ENCODE data around the gene RNF34. TPM values are rescaled to one million over a fixed set of nuclear protein-coding genes. Genes with fewer than 3 reads are reported as not detected.

Gene RNF34
- total RNA-seq, 1 experiment from 2014 or later, result 109 TPM

DNA sequence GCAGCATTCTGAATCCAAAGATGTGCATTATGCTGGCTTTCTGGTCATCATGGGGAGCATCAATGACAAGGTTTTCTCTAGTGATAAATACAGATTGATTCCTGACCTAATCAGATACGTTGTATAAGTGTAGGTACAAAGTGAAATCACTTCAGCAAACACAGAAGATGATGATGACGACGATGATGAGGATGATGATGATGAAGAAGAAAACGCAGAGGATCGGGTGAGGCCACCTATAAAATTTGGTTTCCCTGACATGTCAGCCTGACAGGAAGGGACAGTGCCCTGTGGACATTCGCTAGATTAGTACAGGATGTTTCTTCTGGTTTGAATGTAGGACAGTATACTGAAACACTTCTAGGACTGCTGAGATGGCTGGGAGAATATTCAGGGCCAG, 20.2 kb downstream of the RNF34 start:
- Histone ChIP-seq H3K4me1 (ENCODE audit: low read length) (peaks cover 9% of the 10 kb centered on the region), H3K79me2 (ENCODE audit: low read length) (peaks cover 42% of the 10 kb centered on the region), H3K9me2 (replicated peaks; ENCODE audit: insufficient read depth, low read length) (no peaks in the 10 kb centered on the region), H3K27ac (ENCODE audit: low read length) (no peak overlapping the region), H3K4me3 (ENCODE audit: low read length) (no peak overlapping the region), H3K9ac (ENCODE audit: low read length) (no peak overlapping the region), H3K36me3 (ENCODE audit: insufficient read depth, low read length) (peaks cover 81% of the 10 kb centered on the region), H4K20me1 (ENCODE audit: insufficient read depth, low read depth, low read length) (no peaks in the 10 kb centered on the region), H3K27me3 (ENCODE audit: low read length) (no peaks in the 10 kb centered on the region), H3K9me3 (ENCODE audit: low read length) (no peaks in the 10 kb centered on the region), H3K4me2 (ENCODE audit: low read depth, low read length, poor library complexity, severe bottlenecking) (no peak overlapping the region), H2AFZ (ENCODE audit: low read length) (no peak overlapping the region)
- no peak for DNase-seq

DNA sequence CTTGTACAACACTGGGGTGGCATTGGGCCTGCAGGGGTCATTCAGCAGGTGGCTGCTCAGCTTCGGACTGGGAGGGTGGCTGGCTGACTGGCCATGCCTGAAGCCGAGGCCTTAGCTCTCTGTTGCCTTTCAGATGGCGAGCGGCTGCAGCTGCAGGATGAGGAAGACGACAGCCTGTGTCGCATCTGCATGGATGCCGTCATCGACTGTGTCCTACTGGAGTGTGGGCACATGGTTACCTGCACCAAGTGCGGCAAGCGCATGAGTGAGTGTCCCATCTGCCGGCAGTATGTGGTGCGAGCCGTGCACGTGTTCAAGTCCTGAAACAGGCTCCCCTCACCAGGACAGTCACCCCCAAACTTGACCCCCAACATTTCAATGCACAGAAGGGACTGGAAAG, 23.3 kb downstream of the RNF34 start:
- peaks cover 78% of the 10 kb centered on the region for H3K36me3 ChIP-seq (ENCODE audit: insufficient read depth, low read length)

DNA sequence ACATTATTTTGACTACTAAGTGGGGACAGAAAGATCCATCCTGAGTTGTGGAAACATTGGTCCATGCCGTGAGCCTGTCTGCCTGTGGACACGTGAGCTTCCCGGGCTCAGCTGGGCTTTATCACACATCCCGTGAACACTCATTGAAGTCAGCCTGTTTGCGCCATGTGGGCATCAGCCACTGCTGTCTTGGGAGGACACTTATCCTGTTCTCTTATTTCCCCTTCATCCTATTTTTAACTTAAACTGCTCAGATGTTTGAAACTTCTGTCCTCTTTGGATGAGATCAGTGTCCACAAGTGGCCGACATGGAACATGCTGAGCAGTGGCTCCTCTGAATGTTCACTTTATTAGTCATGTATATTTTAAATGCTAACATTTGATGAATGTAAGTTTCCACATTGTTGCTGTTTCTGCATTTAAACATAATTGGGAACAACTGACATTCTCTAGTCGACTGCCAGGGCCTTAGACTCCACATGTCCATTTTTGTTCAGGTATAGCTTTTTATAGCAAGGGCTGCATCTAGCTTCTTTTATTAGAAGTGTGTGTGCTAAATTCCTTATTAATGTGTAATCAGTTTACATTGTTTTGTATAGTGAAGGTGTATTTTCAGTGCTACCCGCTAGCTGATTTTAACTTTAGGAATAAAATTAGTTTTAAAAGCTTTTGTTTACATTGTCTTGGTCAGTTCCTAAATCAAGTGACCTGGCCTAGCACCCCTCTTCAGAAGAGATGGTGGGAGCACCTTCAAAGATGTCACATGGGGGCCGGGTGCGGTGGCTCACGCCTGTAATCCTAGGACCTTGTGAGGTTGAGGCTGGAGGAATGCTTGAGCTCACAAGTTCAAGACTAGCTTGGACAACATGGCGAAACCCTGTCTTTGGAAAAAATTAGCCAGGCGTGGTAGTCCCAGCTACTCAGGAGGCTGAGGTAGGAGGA, 24.0 kb downstream of the RNF34 start:
- no peak overlapping the region for H3K4me2 ChIP-seq (ENCODE audit: low read depth, low read length, poor library complexity, severe bottlenecking)
- peaks cover 18% of the 10 kb centered on the region for H3K4me1 ChIP-seq (ENCODE audit: low read length)
- H3K27me3 ChIP-seq (ENCODE audit: low read length), result no peaks in the 10 kb centered on the region
- no peak for DNase-seq
- peaks cover 27% of the 10 kb centered on the region for H3K79me2 ChIP-seq (ENCODE audit: low read length)
- H3K36me3 ChIP-seq (ENCODE audit: insufficient read depth, low read length), result peaks cover 80% of the 10 kb centered on the region
- no peaks in the 10 kb centered on the region for H3K9me2 ChIP-seq (replicated peaks; ENCODE audit: insufficient read depth, low read length)
- H3K9me3 ChIP-seq (ENCODE audit: low read length), result no peaks in the 10 kb centered on the region
- H2AFZ ChIP-seq (ENCODE audit: low read length), result no peak overlapping the region
- H3K9ac ChIP-seq (ENCODE audit: low read length), result no peak overlapping the region
- 0 out of 2 replicates have a peak, but pooled peaks cover 3% of the 10 kb centered on the region for H4K20me1 ChIP-seq (ENCODE audit: insufficient read depth, low read depth, low read length)
- H3K27ac ChIP-seq (ENCODE audit: low read length), result peak overlapping the region; percentile 92; the same call in 1 of the 2 replicates
- no peak overlapping the region for H3K4me3 ChIP-seq (ENCODE audit: low read length)

More for the DNA sequence above, 23.3 kb downstream of the RNF34 start:
- H3K9me3 ChIP-seq (ENCODE audit: low read length), result no peaks in the 10 kb centered on the region
- no peaks in the 10 kb centered on the region for H3K9me2 ChIP-seq (replicated peaks; ENCODE audit: insufficient read depth, low read length)
- no peak for DNase-seq
- peaks cover 33% of the 10 kb centered on the region for H3K79me2 ChIP-seq (ENCODE audit: low read length)
- H4K20me1 ChIP-seq (ENCODE audit: insufficient read depth, low read depth, low read length), result 0 out of 2 replicates have a peak, but pooled peaks cover 3% of the 10 kb centered on the region
- H3K4me2 ChIP-seq (ENCODE audit: low read depth, low read length, poor library complexity, severe bottlenecking), result no peak overlapping the region
- H2AFZ ChIP-seq (ENCODE audit: low read length), result no peak overlapping the region
- peaks cover 18% of the 10 kb centered on the region for H3K4me1 ChIP-seq (ENCODE audit: low read length)
- H3K4me3 ChIP-seq (ENCODE audit: low read length), result no peak overlapping the region
- no peak overlapping the region for H3K27ac ChIP-seq (ENCODE audit: low read length)
- H3K27me3 ChIP-seq (ENCODE audit: low read length), result no peaks in the 10 kb centered on the region
- H3K9ac ChIP-seq (ENCODE audit: low read length), result no peak overlapping the region

DNA sequence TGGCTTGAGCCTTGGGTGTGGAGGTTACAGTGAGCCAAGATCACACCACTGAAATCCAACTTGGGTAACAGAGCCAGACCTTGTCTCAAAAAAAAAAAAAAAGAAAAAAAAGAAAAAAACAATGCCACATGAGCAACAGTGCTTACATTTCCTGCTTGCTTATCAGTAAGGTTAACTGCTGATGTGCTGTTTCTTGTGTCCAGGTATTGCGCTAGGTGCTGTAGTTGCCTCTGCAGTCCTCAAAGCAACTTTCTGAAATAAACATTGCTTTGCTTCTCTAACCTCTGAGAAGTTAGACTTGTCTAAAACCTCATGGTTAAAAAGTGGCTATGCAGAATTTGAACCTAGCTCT, 24.7 kb downstream of the RNF34 start:
- Histone ChIP-seq H2AFZ (ENCODE audit: low read length) (no peak overlapping the region), H3K9ac (ENCODE audit: low read length) (no peak overlapping the region), H3K4me1 (ENCODE audit: low read length) (peaks cover 18% of the 10 kb centered on the region), H3K36me3 (ENCODE audit: insufficient read depth, low read length) (peaks cover 81% of the 10 kb centered on the region), H3K27me3 (ENCODE audit: low read length) (no peaks in the 10 kb centered on the region), H3K4me2 (ENCODE audit: low read depth, low read length, poor library complexity, severe bottlenecking) (peak overlapping the region; percentile 11), H4K20me1 (ENCODE audit: insufficient read depth, low read depth, low read length) (0 out of 2 replicates have a peak, but pooled peaks cover 3% of the 10 kb centered on the region), H3K9me3 (ENCODE audit: low read length) (no peaks in the 10 kb centered on the region), H3K79me2 (ENCODE audit: low read length) (peaks cover 22% of the 10 kb centered on the region), H3K9me2 (replicated peaks; ENCODE audit: insufficient read depth, low read length) (no peaks in the 10 kb centered on the region), H3K27ac (ENCODE audit: low read length) (peak overlapping the region; percentile 92), H3K4me3 (ENCODE audit: low read length) (no peak overlapping the region; the same call in 1 of the 2 replicates)
- no peak for DNase-seq

DNA sequence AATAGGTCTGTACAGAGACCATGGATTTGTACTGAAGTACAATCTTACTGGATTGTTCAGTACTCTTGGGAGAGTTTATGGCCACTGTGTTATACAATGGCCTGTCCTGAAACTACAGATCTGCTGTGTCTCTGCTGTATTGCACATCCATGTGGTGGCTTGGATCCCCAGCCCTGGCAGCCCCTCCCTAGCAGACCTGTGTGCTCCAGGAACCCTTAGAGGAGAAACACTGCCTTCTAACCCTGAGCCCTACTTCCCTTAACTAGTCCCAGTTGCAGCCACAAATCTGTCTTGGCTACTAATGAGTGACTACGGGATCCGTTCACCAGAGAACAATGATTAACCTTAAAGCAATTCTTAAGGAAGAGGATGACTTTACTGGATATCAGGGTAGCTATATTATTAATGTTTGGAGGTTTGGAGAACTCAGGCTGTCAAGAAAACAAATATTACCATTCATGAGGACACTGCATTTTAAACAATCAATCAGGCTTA, 27.7 kb downstream of the RNF34 start:
- no peak overlapping the region for H3K9ac ChIP-seq (ENCODE audit: low read length)
- H4K20me1 ChIP-seq (ENCODE audit: insufficient read depth, low read depth, low read length), result 0 out of 2 replicates have a peak, but pooled peaks cover 3% of the 10 kb centered on the region
- H2AFZ ChIP-seq (ENCODE audit: low read length), result no peak overlapping the region
- no peak for DNase-seq
- H3K4me3 ChIP-seq (ENCODE audit: low read length), result no peak overlapping the region
- no peaks in the 10 kb centered on the region for H3K9me2 ChIP-seq (replicated peaks; ENCODE audit: insufficient read depth, low read length)
- H3K79me2 ChIP-seq (ENCODE audit: low read length), result peaks cover 14% of the 10 kb centered on the region
- H3K4me2 ChIP-seq (ENCODE audit: low read depth, low read length, poor library complexity, severe bottlenecking), result no peak overlapping the region
- no peaks in the 10 kb centered on the region for H3K27me3 ChIP-seq (ENCODE audit: low read length)
- peaks cover 73% of the 10 kb centered on the region for H3K36me3 ChIP-seq (ENCODE audit: insufficient read depth, low read length)
- H3K4me1 ChIP-seq (ENCODE audit: low read length), result peaks cover 18% of the 10 kb centered on the region
- 0 out of 2 replicates have a peak overlapping the region, but pooled peaks have one; percentile 28 for H3K27ac ChIP-seq (ENCODE audit: low read length)
- H3K9me3 ChIP-seq (ENCODE audit: low read length), result no peaks in the 10 kb centered on the region

DNA sequence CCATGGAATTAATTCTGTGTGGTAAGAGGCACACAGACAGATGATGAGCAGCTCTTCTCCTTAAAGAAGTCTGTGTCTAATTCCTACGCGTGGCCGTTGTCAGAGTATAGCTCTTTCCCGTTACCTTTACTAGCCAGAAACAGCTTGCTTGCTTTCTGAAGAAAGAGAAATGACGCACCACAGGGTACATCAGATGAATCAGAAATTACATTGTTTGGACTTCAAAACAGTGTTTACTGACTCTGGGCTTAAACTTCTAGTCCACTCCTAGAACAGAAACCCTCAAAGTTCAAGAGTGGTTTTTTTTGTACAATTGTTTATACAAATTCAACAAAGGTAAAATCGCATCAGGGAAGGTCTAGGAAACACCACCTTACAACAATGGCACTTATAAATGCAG, 29.0 kb downstream of the RNF34 start:
- Histone ChIP-seq H4K20me1 (ENCODE audit: insufficient read depth, low read depth, low read length) (0 out of 2 replicates have a peak, but pooled peaks cover 3% of the 10 kb centered on the region), H3K4me2 (ENCODE audit: low read depth, low read length, poor library complexity, severe bottlenecking) (no peak overlapping the region), H3K9ac (ENCODE audit: low read length) (no peak overlapping the region), H3K4me3 (ENCODE audit: low read length) (no peak overlapping the region), H3K9me2 (replicated peaks; ENCODE audit: insufficient read depth, low read length) (no peaks in the 10 kb centered on the region), H3K27ac (ENCODE audit: low read length) (no peak overlapping the region), H3K27me3 (ENCODE audit: low read length) (no peaks in the 10 kb centered on the region), H3K36me3 (ENCODE audit: insufficient read depth, low read length) (peaks cover 69% of the 10 kb centered on the region), H3K79me2 (ENCODE audit: low read length) (peaks cover 18% of the 10 kb centered on the region), H2AFZ (ENCODE audit: low read length) (no peak overlapping the region), H3K9me3 (ENCODE audit: low read length) (no peaks in the 10 kb centered on the region), H3K4me1 (ENCODE audit: low read length) (peaks cover 18% of the 10 kb centered on the region)
- DNase-seq, result no peak

DNA sequence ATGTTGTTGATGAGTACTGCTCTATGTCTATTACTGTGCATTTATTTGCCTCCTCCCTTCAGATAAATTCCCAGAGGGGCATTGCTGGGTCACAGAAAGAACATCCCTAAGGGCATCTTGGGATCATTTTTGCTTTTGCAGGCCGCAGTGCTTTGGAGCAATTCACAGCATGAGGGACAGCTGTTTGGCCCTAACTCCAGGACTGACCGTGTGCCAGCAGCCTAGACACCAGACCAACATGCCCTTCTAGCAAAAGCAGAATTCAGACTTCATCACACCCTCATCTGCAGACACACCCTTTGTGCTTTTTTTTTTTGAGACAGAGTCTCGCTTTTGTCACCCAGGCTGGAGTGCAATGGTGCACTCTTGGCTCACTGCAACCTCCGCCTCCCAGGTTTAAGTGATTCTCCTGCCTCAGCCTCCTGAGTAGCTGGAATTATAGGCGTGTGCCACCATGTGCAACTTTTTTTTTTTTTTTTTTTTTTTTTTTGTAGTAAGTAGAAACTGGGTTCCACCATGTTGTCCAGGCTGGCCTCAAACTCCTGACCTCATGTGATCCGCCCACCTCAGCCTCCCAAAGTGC, 31.0 kb downstream of the RNF34 start:
- peaks cover 16% of the 10 kb centered on the region for H3K79me2 ChIP-seq (ENCODE audit: low read length)
- no peak overlapping the region for H3K9ac ChIP-seq (ENCODE audit: low read length)
- no peaks in the 10 kb centered on the region for H3K9me3 ChIP-seq (ENCODE audit: low read length)
- H3K27ac ChIP-seq (ENCODE audit: low read length), result no peak overlapping the region
- peaks cover 5% of the 10 kb centered on the region for H3K4me1 ChIP-seq (ENCODE audit: low read length)
- no peak for DNase-seq
- no peak overlapping the region for H3K4me3 ChIP-seq (ENCODE audit: low read length)
- no peaks in the 10 kb centered on the region for H3K27me3 ChIP-seq (ENCODE audit: low read length)
- no peak overlapping the region for H3K4me2 ChIP-seq (ENCODE audit: low read depth, low read length, poor library complexity, severe bottlenecking)
- peaks cover 58% of the 10 kb centered on the region for H3K36me3 ChIP-seq (ENCODE audit: insufficient read depth, low read length)
- H3K9me2 ChIP-seq (replicated peaks; ENCODE audit: insufficient read depth, low read length), result no peaks in the 10 kb centered on the region
- H4K20me1 ChIP-seq (ENCODE audit: insufficient read depth, low read depth, low read length), result 0 out of 2 replicates have a peak, but pooled peaks cover 2% of the 10 kb centered on the region
- no peak overlapping the region for H2AFZ ChIP-seq (ENCODE audit: low read length)

Data from Karpas-422 (cell line).